ENCODE data around the gene RSPH1. TPM values are rescaled to one million over a fixed set of nuclear protein-coding genes. Genes with fewer than 3 reads are reported as not detected.

RSPH1 gene
- total RNA-seq, 1 experiment from 2014 or later = not detected

DNA sequence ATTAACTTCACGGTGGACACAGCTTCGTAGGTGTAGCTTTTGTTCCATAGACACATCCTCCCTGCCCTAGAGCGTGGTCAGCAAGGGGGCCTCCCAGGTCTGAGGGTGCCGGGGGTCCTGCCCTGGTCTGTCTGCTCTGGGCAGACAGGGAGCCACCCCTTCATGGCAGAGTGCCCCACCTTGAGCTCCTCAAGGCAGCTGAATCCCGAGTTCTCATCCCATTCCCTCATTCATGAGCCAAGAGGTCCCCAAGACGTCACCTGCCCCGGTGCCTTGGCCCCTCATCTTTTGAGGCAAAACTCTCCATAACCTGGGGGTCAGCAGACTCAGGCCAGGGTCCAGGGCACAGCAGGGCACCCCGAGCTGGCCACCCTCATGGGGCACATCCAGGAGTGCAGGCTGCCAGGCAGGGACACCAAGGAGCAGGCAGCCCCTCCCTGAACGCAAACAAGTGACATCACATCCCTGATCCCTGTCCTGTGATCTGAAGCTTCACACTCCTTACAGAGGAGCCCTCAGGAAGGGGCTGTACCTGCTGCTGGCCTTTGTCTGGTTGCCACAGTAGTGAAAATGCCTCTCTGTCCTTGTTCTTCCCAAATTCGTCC is 69.0 kb downstream of the RSPH1 start:
- Histone ChIP-seq H3K4me3 (ENCODE audit: insufficient read depth, low read depth, low read length) (no peak overlapping the region), H3K36me3 (replicated peaks; ENCODE audit: control insufficient read depth, insufficient read depth, low read length) (no peaks in the 10 kb centered on the region), H3K27me3 (ENCODE audit: control insufficient read depth, insufficient read depth, low read length) (no peaks in the 10 kb centered on the region)
- no peak for DNase-seq

DNA sequence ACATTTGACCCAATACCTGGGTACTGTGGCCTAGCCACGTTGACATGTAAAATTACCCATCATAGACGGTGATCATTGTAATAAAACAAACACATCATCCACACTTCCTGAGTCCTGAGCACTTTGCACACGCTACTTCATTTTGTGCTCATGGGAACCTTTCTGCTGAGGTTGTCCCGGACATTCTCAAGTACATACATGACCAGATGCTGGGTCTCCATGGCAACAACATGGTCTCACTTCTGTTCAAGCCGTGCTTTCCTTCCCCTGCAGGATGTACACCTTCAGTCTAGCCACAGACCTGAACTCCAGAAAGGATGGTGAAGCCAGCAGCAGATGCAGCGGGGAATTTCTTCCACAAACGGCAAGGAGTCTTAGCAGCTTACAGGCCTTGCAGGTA is 69.6 kb downstream of the RSPH1 start:
- DNase-seq = no peak
- Histone ChIP-seq H3K27me3 (ENCODE audit: control insufficient read depth, insufficient read depth, low read length) (no peaks in the 10 kb centered on the region), H3K4me3 (ENCODE audit: insufficient read depth, low read depth, low read length) (no peak overlapping the region), H3K36me3 (replicated peaks; ENCODE audit: control insufficient read depth, insufficient read depth, low read length) (no peaks in the 10 kb centered on the region)

DNA sequence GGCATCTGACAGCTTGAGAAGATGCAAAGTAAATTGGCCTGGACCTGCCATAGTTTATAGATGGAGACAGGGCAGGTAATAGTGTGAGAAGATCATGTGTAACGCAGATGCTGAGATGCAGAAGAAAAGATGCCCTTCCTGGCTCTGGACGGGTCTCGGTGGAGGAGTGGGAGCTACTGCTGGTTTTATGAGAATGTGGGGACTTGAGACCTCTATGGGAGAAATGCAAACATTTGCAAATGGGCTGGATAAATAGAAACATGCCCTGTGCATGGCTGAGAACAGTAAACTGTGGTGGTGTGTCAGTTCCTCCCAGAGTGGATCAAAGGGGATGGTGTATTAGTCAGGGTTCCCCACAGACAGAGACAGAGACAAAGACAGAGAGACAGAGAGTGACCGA is 70.4 kb downstream of the RSPH1 start:
- H3K4me3 ChIP-seq (ENCODE audit: insufficient read depth, low read depth, low read length) = no peak overlapping the region
- H3K36me3 ChIP-seq (replicated peaks; ENCODE audit: control insufficient read depth, insufficient read depth, low read length) = no peaks in the 10 kb centered on the region
- DNase-seq = no peak
- no peaks in the 10 kb centered on the region for H3K27me3 ChIP-seq (ENCODE audit: control insufficient read depth, insufficient read depth, low read length)

DNA sequence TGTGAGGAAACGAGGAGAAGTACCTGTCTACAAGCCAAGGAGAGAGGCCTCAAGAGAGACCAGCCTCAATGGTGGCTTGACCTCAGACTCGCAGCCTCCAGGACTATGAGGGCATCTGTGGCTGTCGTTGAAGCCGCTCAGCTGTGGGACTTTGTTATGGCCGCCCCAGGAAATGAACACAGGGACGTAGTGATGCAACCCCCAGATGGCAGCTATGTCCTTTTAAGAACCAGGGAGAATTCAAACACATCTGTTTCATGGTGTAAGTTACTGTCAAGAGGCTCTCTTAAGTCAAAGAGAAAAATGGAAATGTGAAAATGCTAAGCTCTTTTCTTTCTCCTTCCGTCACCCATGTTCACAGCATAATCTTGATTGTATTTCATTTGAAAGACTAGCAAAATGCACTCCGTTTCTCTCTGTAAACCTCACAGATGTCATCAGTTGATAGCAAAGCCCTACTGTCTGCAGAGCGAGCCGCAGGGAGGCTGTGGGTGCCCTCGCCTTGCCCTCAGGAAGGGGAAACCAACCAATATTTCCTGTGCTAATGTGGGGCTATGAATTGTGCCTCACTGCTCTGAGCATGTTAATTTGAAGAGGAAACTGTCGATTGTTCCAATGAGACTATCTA is 71.0 kb downstream of the RSPH1 start:
- Histone ChIP-seq H3K4me3 (ENCODE audit: insufficient read depth, low read depth, low read length) (no peak overlapping the region), H3K36me3 (replicated peaks; ENCODE audit: control insufficient read depth, insufficient read depth, low read length) (no peaks in the 10 kb centered on the region), H3K27me3 (ENCODE audit: control insufficient read depth, insufficient read depth, low read length) (no peaks in the 10 kb centered on the region)
- no peak for DNase-seq

DNA sequence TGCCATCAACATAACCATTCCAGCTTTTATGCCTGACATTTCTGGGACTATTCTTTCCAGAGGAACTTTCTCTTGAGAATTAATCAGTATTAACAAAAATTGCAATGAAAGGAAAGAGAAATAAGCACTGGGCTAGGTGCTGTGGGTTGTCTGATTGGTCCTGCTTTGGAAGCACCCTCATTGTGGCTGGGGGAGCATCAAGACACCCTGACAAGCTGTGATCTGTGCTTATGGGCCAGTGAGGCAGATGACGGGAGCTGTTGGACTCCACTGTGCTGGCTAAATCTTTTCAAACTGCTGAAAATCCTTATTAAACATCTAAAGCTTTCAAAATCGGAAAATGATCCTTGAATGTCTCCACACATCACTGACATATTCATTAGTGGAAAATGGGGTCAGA is 72.3 kb downstream of the RSPH1 start:
- no peak for DNase-seq
- no peaks in the 10 kb centered on the region for H3K36me3 ChIP-seq (replicated peaks; ENCODE audit: control insufficient read depth, insufficient read depth, low read length)
- H3K4me3 ChIP-seq (ENCODE audit: insufficient read depth, low read depth, low read length) = no peak overlapping the region
- H3K27me3 ChIP-seq (ENCODE audit: control insufficient read depth, insufficient read depth, low read length) = no peaks in the 10 kb centered on the region

DNA sequence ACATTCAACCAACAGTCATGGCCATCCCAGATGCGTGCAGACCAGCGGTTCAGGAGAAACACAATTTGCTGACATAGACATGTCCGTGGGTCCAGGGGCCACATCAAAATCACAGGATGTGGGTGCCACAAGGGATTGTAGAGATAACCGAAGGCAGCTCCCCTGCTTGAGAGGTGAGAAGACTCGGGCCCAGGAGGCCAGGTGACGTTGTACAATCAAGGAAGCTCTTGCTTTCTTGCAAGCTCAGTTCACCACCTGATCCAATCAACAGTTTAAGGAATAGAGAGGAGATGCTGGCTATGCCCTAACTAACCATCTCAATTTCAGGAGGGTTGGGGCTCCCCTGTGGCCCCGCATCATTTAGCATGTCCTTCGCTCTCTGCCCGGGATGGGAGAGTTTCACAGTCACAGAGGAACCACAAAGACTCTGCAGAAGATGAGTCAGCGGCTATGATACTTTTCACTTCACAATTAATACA is 72.8 kb downstream of the RSPH1 start:
- Histone ChIP-seq H3K27me3 (ENCODE audit: control insufficient read depth, insufficient read depth, low read length) (no peaks in the 10 kb centered on the region), H3K36me3 (replicated peaks; ENCODE audit: control insufficient read depth, insufficient read depth, low read length) (no peaks in the 10 kb centered on the region), H3K4me3 (ENCODE audit: insufficient read depth, low read depth, low read length) (no peak overlapping the region)
- DNase-seq = no peak

Other genes starting within 250 kb of the RSPH1 start
- gene TFF3, start 180.8 kb downstream of the RSPH1 start, total RNA-seq (2014; rRNA removed; shearing (Covaris generic)) = 2.1 and 9.2 TPM in 2 replicates
- gene TFF2, start 145.2 kb downstream of the RSPH1 start, total RNA-seq (2014; rRNA removed; shearing (Covaris generic)) = not detected in 2 replicates
- gene TFF1, start 129.7 kb downstream of the RSPH1 start, total RNA-seq (2014; rRNA removed; shearing (Covaris generic)) = 1.3 TPM in 1 of 2 replicates, not detected in the other
- not detected in 2 replicates for gene TMPRSS3, start 100.2 kb downstream of the RSPH1 start, total RNA-seq (2014; rRNA removed; shearing (Covaris generic))
- not detected in 2 replicates for gene UBASH3A, start 92.3 kb downstream of the RSPH1 start, total RNA-seq (2014; rRNA removed; shearing (Covaris generic))
- 5.7 and 8.2 TPM in 2 replicates for gene SLC37A1, start 17.6 kb upstream of the RSPH1 start, total RNA-seq (2014; rRNA removed; shearing (Covaris generic))
- gene PDE9A, start 157.4 kb upstream of the RSPH1 start, total RNA-seq (2014; rRNA removed; shearing (Covaris generic)) = 24.2 and 37.9 TPM in 2 replicates